Nephron (organoid): ENCODE data around the gene SPATA31A7.
"Not testable (repeated sequence)": the region's sequence is repeated elsewhere in the genome, so short reads cannot be mapped to it uniquely, and the experiment has no call there.

Source experiments
- H3K27ac Mint-ChIP-seq, 3 experiments: 2 replicates each; pipeline ENCODE4 v1.8.0; 2020; ENCODE audit warnings: mixed read lengths in 3 of 3, mild to moderate bottlenecking in 2 of 3, moderate library complexity in 1 of 3
- H3K27me3 Mint-ChIP-seq: 2 replicates; pipeline ENCODE4 v1.8.0; 2021; ENCODE audit warnings: low read depth, mild to moderate bottlenecking, moderate library complexity, mixed read lengths
- H3K36me3 Mint-ChIP-seq: 2 replicates; pipeline ENCODE4 v1.8.0; 2020; ENCODE audit warnings: low read depth, mixed read lengths
- H3K4me1 Mint-ChIP-seq: 2 replicates; pipeline ENCODE4 v1.8.0; 2020; ENCODE audit warnings: mixed read lengths
- H3K4me3 Mint-ChIP-seq, 3 experiments: 2 replicates each; pipeline ENCODE4 v1.8.0; 2020; ENCODE audit warnings: mild to moderate bottlenecking in 3 of 3, mixed read lengths in 3 of 3, moderate library complexity in 2 of 3
- H3K9me3 Mint-ChIP-seq: 2 replicates; pipeline ENCODE4 v1.8.0; 2020; ENCODE audit warnings: mixed read lengths

Gene SPATA31A7

DNA sequence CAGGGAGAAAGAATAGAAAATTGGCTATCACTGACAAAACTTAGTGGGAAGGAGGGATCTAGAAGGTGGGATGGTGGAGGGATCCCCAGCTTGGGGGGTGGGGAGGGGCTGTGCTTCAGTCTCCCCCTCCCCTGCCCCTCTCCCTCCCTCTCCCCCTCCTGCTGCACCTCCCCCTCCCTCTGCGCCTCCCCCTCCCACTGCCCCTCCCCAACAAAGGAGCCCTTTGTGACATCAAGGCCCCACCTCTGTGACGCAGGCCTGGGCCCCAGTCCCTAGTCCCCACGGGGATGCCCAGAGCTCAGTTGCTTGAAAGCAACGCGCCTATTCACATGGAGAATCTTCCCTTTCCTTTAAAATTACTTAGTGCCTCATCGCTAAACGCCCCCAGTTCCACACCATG lies at the start of gene SPATA31A7:
TSS of gene SPATA31A7 (plus strand) at position 301 of the 400 bp plus-strand sequence. CDS start at position 330, 29 bp downstream.
- H3K36me3 Mint-ChIP-seq, H3K4me3 Mint-ChIP-seq, H3K4me1 Mint-ChIP-seq, H3K9me3 Mint-ChIP-seq, H3K27ac Mint-ChIP-seq, H3K27me3 Mint-ChIP-seq: not testable (repeated sequence)

DNA sequence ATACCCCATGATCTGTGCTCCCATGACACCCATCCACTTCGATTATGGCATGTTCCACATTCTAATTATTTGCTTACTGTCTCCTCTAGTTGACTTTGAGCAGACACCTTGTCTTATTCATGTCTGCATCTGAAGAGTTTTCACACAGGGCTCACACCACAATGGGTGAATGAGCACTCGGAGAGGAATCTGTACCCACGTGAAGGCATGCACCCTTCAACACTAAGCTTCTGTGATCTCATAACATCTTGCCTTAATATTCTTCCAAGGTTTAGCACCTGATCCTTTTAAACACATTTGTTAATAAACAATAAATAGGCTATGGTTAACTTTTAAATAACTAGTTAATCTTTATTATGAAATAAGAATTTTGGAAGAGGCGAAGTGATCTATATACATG lies 36.6 kb downstream of the SPATA31A7 start:
- H3K4me3 Mint-ChIP-seq, H3K27me3 Mint-ChIP-seq, H3K36me3 Mint-ChIP-seq, H3K9me3 Mint-ChIP-seq, H3K27ac Mint-ChIP-seq, H3K4me1 Mint-ChIP-seq: not testable (repeated sequence)
